Suprapubic skin (tissue), 4 donors: ENCODE data around the gene GAS2L3.

Experiments used
- EP300 ChIP-seq: sonication (generic); formaldehyde crosslinking; IDR thresholded peaks from one replicate; pipeline ENCODE4 v1.6.1; 2017; ENCODE audit warnings: antibody characterized with exemption
- POLR2AphosphoS5 ChIP-seq, 3 donors: sonication (generic); formaldehyde crosslinking; IDR thresholded peaks; one replicate each; pipeline ENCODE4 v1.6.1; 2017; ENCODE audit warnings: antibody characterized with exemption in 3 of 3
- TF ChIP-seq, protein P1 (sequence below), 2 donors: fragments of 200-600 bp in 1 of 2; fragments of 450-650 bp in 1 of 2; sonication (generic) in 1 of 2; IDR thresholded peaks; one replicate each; pipeline ENCODE4 v1.5.1; 2016 to 2019; ENCODE audit warnings: antibody characterized with exemption in 2 of 2, mild to moderate bottlenecking in 1 of 2, moderate library complexity in 1 of 2

DNA sequence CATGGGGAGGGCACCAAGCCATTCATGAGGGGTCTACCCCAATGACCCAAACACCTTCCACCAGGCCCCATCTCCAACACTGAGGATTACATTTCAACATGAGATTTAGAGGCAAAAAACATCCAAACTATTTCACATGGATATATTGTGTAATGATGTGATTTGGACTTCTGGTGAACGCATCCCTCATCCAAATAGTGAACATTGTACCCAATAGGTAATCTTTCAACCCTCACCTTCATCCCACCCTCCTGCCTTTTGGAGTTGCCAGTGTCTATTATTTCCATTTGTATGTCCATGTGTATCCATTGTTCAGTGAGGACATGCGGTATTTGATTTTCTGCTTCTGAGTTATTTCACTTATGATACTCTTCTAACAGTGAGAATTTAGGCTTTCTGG lies 16.1 kb upstream of the GAS2L3 start:
- TF ChIP-seq, protein P1, sequence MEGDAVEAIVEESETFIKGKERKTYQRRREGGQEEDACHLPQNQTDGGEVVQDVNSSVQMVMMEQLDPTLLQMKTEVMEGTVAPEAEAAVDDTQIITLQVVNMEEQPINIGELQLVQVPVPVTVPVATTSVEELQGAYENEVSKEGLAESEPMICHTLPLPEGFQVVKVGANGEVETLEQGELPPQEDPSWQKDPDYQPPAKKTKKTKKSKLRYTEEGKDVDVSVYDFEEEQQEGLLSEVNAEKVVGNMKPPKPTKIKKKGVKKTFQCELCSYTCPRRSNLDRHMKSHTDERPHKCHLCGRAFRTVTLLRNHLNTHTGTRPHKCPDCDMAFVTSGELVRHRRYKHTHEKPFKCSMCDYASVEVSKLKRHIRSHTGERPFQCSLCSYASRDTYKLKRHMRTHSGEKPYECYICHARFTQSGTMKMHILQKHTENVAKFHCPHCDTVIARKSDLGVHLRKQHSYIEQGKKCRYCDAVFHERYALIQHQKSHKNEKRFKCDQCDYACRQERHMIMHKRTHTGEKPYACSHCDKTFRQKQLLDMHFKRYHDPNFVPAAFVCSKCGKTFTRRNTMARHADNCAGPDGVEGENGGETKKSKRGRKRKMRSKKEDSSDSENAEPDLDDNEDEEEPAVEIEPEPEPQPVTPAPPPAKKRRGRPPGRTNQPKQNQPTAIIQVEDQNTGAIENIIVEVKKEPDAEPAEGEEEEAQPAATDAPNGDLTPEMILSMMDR (IDR thresholded peaks at IDR 0.05), result no peak
- TF ChIP-seq EP300 (no peak), POLR2AphosphoS5 (IDR thresholded peaks at IDR 0.05) (no peak)
